Measurements from ENCODE around the gene GALNT17.
"Not testable (repeated sequence)": the region's sequence is repeated elsewhere in the genome, so short reads cannot be mapped to it uniquely, and the experiment has no call there.

GALNT17 gene

DNA sequence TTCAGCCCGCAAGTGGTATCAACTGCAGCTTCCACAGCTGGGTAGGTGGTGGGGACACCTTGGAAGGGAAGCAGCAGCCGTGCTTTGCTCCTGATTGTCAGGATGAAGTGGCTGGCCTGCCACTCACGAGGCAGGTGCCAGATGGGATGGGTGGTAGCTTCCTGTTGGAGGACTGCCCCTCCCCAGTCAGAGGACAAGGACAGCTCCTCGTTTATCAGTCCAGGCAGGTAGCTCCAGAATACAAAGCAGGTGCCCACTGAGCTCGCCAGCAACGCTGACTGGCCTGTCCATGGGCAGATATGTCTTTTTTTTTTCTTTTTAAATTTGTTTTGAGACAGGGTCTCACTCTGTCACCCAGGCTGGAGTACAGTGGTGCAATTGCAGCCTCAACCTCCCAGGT, 431.3 kb downstream of the GALNT17 start:
- DNase-seq (ENCODE audit: low read depth) = no peak

GRCh38 chr7:71566376-71566775, 434.4 kb downstream of the GALNT17 start:
- DNase-seq (ENCODE audit: low read depth) = no peak

- no peak for DNase-seq (ENCODE audit: low read depth)
Measured at GRCh38 chr7:71566991-71567390, 435.0 kb downstream of the GALNT17 start.

GRCh38 chr7:71574153-71574860, 442.4 kb downstream of the GALNT17 start:
- no peak for DNase-seq (ENCODE audit: low read depth)

- no peak for DNase-seq (ENCODE audit: low read depth)
Measured at GRCh38 chr7:71580027-71580426, 448.1 kb downstream of the GALNT17 start.

- no peak for DNase-seq (ENCODE audit: low read depth)
Measured at GRCh38 chr7:71584256-71584655, 452.3 kb downstream of the GALNT17 start.

DNA sequence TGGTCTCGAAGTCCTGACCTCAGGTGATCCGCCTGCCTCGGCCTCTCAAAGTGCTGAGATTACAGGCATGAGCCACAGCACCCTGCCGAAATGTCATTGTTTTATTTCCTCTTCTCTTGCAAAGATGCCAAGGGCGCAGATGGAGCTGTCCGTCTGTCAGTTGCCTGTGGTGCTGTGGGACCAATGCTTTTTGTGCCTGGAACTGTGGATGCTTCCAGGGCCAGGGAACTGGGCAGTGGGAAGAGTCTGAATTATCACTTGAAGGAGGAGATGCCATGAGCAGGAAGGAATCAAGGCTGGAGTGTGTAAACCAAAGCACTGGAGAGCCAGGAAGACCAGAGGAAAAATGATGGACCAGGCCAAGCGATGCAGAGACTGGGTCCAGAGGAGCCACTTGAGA, 459.9 kb downstream of the GALNT17 start:
- no peak for DNase-seq (ENCODE audit: low read depth)

GRCh38 chr7:71592388-71592787, 460.4 kb downstream of the GALNT17 start:
- DNase-seq (ENCODE audit: low read depth) = not testable (repeated sequence)

DNA sequence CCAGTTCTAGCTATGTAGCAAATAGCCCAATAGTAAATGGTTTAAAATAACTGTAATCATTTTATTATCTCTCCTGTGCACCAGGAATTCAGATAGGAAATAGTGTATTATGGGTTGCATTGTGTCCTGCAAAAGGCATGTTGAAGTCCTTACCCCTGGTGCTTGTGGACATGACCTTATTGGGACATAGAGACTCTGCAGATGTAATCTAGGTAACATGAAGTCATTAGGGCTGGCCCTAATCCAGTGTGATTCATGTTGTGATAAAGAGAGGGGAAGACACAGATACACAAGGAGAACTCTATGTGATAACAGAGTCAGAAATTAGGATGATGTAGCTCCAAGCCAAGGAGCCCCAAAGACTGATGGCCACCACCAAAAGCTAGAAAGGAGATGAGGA, 462.8 kb downstream of the GALNT17 start:
- no peak for DNase-seq (ENCODE audit: low read depth)

DNA sequence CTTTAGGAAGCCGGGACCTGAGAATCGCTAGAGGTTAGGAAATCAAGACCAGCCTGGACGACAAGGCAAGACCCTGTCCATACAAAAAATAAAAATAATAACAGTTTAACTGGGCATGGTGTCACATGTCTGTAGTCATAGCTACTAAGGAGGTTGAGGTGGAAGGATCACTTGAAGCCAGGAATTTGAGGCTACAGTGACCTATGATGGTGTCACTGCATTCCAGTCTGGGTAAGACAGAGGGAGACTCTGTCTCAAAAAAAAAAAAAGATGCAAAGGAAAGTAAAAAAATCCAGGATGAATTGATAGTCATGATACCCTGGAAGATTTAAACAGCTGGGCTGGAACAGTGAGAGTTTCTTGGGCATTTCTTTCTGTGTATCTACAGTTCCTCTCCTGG, 463.2 kb downstream of the GALNT17 start:
- DNase-seq (ENCODE audit: low read depth) = no peak

DNA sequence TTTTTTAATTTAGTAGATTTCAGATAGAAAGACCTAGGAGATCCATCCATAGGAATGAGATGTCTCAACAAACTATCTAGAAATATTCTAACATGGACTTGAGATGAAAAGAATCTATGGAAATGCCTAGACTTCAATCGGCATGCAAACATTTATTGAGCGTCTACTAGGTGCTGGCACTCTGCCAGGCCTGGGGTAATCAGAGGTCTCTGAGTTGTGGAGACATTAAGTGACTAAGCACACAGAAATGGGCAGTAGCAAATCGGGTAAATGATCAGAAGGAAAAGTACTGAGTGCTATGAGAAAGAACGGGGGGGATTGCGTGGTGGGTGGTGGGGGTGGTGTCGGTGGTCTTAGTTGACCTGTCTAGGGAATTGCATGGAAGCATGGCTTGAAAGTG, 466.6 kb downstream of the GALNT17 start:
- no peak for DNase-seq (ENCODE audit: low read depth)

DNA sequence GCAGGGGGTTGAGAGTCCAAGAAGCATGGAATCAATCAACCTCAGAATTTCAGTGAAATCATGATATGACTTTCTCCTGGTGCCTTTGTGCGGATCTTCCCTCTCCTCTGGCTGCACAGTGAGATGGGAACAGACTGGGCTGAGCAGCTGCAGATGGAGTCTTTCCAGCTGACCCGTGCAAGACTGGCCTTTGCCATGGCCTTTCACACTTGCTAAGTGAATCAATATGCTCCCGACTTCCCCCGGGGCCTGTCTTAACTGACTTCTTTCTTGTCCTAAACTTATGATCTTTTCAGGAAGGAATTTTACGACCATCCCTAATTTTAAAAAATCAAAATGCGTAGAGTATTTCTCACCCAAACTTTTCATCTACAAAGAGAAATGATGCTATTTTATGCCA, 469.9 kb downstream of the GALNT17 start:
- DNase-seq (ENCODE audit: low read depth) = no peak

DNA sequence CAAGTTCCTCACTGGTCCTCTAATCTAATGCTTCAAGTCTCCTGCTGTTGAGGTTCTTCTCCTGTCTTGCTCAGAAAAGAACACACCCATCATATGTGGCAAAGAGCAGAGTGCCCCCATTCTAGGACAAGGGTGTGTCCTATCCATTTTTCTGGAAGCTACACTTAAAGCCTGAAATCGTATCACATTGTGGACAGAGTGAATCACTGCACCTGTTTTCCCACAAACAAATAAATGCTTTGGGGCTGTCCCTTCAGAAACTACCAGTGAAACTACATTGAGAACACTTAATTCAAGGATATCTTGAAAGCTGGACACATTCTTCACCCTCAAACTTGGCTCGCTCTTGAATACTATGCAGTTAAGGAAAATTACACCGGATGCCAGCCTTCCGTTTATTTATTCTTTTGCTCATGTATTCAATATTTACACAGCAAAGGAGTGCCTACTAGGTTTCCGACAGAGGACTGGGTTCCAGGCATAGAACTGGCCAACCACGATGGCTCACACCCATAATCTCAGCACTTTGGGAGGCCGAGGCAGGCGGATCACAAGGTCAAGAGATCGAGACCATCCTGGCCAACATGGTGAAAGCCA, 473.0 kb downstream of the GALNT17 start:
- no peak for DNase-seq (ENCODE audit: low read depth)

DNA sequence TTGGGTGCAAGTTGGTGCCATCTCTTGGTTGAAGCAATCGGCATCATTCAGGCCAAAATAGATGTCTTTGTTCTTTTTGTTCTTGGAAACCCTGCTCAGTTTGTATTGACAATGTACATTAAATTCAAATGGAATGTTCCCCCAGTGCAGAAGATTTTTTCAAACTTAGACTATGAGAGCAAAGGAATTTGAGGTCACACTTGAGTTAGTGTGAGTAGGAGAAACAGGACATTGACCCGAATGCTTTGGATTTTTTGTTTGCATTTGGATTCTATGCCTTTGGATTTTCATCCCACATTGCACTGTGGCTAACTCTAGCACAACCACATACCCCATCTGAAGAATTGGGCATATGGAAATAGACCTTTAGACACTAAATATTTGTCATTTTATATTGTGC, 480.0 kb downstream of the GALNT17 start:
- no peak for DNase-seq (ENCODE audit: low read depth)

- DNase-seq (ENCODE audit: low read depth) = no peak
Measured at GRCh38 chr7:71612911-71613310, 481.0 kb downstream of the GALNT17 start.

DNA sequence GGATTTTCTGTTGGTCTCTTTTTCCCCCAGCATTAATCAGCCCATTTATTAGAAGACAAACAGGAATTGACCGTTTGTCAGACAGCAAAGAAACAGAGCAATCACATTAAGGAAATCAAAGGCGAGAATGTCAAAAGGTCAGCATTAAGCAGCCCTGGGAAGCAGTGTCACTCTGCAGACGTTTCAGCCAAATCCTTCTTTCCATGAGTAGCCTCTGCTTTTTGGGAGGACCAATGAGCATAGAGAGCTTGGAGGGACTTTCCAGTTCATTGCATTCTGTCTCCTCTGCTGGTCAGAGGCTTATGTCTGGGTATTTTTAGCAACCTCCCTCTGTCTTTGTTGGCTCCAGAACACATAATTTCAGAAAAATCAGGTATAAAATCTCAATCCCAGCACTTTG, 481.4 kb downstream of the GALNT17 start:
- DNase-seq (ENCODE audit: low read depth) = no peak

DNA sequence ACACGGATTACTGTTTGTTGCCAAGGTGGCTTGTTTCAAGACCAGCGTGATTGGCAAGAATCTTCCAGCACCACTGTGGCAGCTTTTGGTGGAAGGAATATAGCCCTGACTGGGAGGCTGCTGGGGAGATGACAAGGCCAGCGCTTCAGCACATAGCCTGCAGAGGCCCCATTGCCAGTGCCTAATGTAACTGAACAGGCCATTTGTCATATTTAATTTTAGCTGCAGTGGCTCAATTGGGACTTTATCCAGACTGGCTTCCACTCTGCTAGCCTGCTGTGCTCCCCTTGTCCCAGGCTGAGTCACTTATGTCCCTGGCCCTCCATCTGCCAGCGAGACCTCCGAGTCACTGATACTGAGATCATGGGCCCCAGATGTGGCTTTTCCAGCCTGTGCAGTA, 483.1 kb downstream of the GALNT17 start:
- DNase-seq (ENCODE audit: low read depth) = no peak

GRCh38 chr7:71616217-71616616, 484.3 kb downstream of the GALNT17 start:
- DNase-seq (ENCODE audit: low read depth) = no peak

GRCh38 chr7:71618278-71618677, 486.3 kb downstream of the GALNT17 start:
- no peak for DNase-seq (ENCODE audit: low read depth)

DNA sequence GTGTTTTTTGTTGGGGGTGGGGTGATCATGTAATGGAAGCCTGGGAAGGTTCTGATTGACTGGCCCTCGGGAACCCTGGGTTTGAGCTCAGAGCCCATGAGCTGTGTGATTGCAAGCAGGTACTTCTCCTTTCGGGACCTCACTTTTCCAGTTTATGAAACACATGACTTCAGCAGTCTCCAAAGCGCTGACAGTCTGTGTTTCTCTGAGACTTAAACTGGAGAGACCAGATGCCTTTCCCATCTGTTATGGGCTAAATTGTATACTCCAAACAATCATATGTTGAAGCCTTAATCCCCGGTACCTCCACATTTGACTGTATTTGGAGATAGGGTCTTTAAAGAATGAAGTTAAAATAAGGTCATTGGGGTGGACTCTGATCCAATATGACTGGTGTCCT, 493.6 kb downstream of the GALNT17 start:
- no peak for DNase-seq (ENCODE audit: low read depth)

DNA sequence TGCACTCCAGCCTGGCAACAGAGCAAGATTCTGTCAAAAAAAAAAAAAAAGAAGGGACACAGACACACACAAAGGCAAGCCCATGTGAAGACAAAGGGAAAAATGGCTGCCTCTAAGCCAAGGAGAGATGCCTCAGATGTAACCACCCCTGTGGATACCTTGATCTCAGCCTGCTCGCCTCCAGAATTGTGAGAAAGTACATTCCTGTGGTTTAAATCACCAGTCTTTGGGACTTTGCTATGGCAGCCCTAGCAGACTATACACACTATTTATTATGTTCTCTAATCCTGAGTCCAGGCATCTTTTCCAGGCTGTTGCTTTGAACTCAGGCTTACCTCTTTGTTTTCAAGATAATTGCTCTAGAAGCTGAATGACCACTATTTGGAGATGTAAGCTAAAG, 494.3 kb downstream of the GALNT17 start:
- DNase-seq (ENCODE audit: low read depth) = no peak

DNA sequence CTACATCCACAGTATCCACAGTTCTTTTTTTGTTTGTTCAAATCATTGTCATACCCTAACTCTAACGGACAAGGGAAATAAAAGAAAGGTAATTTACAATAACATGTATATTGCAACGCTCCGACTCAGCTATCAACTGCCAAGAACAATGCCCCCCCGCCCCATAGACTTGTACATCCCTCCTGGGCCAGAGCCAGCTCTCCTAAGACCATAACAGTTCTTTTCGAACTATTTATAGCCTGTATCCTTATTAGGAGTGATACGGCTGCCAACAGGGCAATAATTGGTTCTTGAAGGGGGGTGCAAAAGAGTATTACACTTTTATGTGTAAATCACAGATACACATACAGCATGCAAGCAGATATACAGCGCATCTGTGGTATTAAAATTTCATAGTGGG, 495.7 kb downstream of the GALNT17 start:
- DNase-seq (ENCODE audit: low read depth) = no peak

DNA sequence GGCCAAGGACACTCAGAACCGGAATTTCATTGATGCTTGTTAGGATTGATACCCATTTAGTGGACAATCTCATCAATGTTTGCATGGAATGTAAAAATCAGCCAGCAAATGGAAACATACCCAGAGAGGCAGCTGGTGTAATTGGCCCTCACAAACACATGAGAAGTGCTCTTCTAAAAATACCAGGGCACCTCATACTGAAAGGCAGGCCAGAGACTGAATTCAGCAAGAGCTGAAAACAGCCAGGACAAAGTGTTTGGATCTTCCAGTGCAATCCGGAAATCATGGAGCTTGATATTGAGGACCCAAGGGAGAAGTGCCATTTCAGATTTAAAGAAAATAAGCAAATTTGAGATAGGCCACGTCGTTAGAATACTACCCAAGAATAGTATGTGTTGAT, 498.6 kb downstream of the GALNT17 start:
- no peak for DNase-seq (ENCODE audit: low read depth)

DNA sequence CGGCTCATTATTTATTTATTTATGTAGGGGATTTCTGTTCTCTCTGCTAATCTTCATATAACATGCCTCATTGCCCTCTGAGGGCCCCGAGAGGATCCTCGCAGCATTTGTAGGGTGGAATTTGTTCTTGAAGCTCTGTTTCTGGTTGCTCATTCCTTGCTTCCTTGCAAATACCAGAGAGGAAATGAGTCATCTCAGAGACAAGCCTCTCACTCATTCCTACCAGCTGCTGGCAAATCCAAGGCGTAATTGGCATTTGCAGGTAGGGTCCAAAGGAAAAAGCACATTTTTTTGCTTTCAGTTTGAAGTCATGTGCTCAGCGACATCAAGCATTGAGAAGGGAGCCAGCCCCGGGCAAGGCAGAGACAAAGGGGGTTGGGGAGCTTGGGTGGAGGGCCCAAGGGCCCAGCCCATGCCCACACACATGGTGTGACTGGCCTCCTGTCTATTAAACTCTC, 501.6 kb downstream of the GALNT17 start:
- DNase-seq (ENCODE audit: low read depth) = peak; percentile 74

All from stromal cell of bone marrow (primary cell).